A673 (cell line): ENCODE results near the gene PTS. TPM values are rescaled to one million over a fixed set of nuclear protein-coding genes. Genes with fewer than 3 reads are reported as not detected.
"Not testable (repeated sequence)": the region's sequence is repeated elsewhere in the genome, so short reads cannot be mapped to it uniquely, and the experiment has no call there.

Source experiments
- BruUV-seq: library from RNA; stranded (reverse); fragments of 400-500 nt; replicated peaks from 2 replicates; lab custom pipeline; 2021; lab: Mats Ljungman, UMichigan
- CTCF ChIA-PET: fragments of 300-600 bp; sonication (Branson Sonifier 250); formaldehyde crosslinking; loops from one replicate; lab custom pipeline; 2022; ENCODE audit warnings: antibody characterized with exemption; lab: Charles Lee
- POLR2A ChIA-PET: fragments of 300-600 bp; sonication (Branson Sonifier 250); formaldehyde crosslinking; loops from one replicate; lab custom pipeline; 2022; ENCODE audit warnings: antibody characterized with exemption; ENCODE audit not compliant: low non-redundant PET; lab: Charles Lee
- DNase-seq: peaks from one replicate; pipeline ENCODE4 v3.0.0-alpha.2; 2015; ENCODE audit warnings: low spot score
- H3K27ac ChIP-seq: fragments of 200-600 bp; sonication (generic); 2 replicates; pipeline ENCODE4 v1.5.1; 2016; ENCODE audit warnings: mixed run types, low read depth, mild to moderate bottlenecking, mixed read lengths, antibody characterized with exemption, low read length; ENCODE audit not compliant: poor library complexity, severe bottlenecking
- H3K27me3 ChIP-seq: fragments of 200-600 bp; sonication (generic); replicated peaks from 2 replicates; pipeline ENCODE4 v1.6.1; 2017; ENCODE audit warnings: mixed run types, low read depth, mild to moderate bottlenecking, mixed read lengths, antibody characterized with exemption, low read length; ENCODE audit not compliant: insufficient read depth, poor library complexity
- H3K36me3 ChIP-seq: fragments of 200-600 bp; sonication (generic); 2 replicates; pipeline ENCODE4 v1.6.1; 2016; ENCODE audit warnings: mixed run types, mild to moderate bottlenecking, mixed read lengths, antibody characterized with exemption, low read length; ENCODE audit not compliant: insufficient read depth, poor library complexity, severe bottlenecking
- H3K4me1 ChIP-seq: fragments of 200-600 bp; sonication (generic); 2 replicates; pipeline ENCODE4 v1.6.1; 2017; ENCODE audit warnings: mixed run types, mild to moderate bottlenecking, mixed read lengths, antibody characterized with exemption, low read length; ENCODE audit not compliant: insufficient read depth, poor library complexity, severe bottlenecking
- H3K4me3 ChIP-seq: fragments of 200-600 bp; sonication (generic); 2 replicates; pipeline ENCODE4 v1.5.1; 2016; ENCODE audit warnings: low read depth, mixed run types, mild to moderate bottlenecking, mixed read lengths, low read length; ENCODE audit not compliant: poor library complexity, severe bottlenecking
- H3K9me3 ChIP-seq: fragments of 200-600 bp; sonication (generic); 2 replicates; pipeline ENCODE4 v1.6.1; 2016; ENCODE audit warnings: mixed run types, low read depth, mild to moderate bottlenecking, mixed read lengths, antibody characterized with exemption, low read length; ENCODE audit not compliant: poor library complexity, severe bottlenecking
- CTCF ChIP-seq: fragments of 300-800, 200-600 bp; sonication (generic); conservative IDR thresholded peaks from 2 replicates; pipeline ENCODE4 v1.5.1; 2017; ENCODE audit warnings: low read depth, mild to moderate bottlenecking, antibody characterized with exemption, low read length, moderate library complexity, mixed read lengths
- EZH2 ChIP-seq: fragments of 200-600 bp; sonication (generic); IDR thresholded peaks from 2 replicates; pipeline ENCODE4 v1.6.1; 2017; ENCODE audit warnings: borderline replicate concordance, low read depth, mild to moderate bottlenecking, mixed read lengths, antibody characterized with exemption, low read length; ENCODE audit not compliant: poor library complexity, severe bottlenecking
- intact Hi-C: fragments of 100-400 bp; cut with micrococcal nuclease; formaldehyde crosslinking; loops from one replicate; pipeline ENCODE4 v1.10.0; 2022; ENCODE audit not compliant: unreplicated experiment
- total RNA-seq: library from RNA; stranded (reverse); gene quantifications from 2 replicates; pipeline ENCODE4 v1.2.3, GENCODE V29; 2021

PTS gene
- total RNA-seq, 1 experiment from 2014 or later, result 96.8 TPM

GRCh38 chr11:112196519-112197087, 29.6 kb upstream of the PTS start:
- Histone ChIP-seq H3K9me3 (no peaks in the 10 kb centered on the region), H3K4me3 (no peak overlapping the region), H3K4me1 (peaks cover 71% of the 10 kb centered on the region), H3K36me3 (no peaks in the 10 kb centered on the region), H3K27me3 (no peaks in the 10 kb centered on the region), H3K27ac (no peak overlapping the region)
- intact Hi-C loops, result no loop called here
- BruUV-seq, result no TSS peak
- POLR2A ChIA-PET, result no interaction called here
- no peak for TF ChIP-seq CTCF
- TF ChIP-seq EZH2, result no peak
- DNase-seq, result peak; percentile 11
- CTCF ChIA-PET, result interaction anchor here (1.4 kb wide), 1 partner anchor 83 kb away, joined by 10 read pairs; no protein-coding TSS in a partner anchor

- CTCF ChIA-PET, BruUV-seq, H3K27ac ChIP-seq, H3K27me3 ChIP-seq, H3K9me3 ChIP-seq, H3K36me3 ChIP-seq, DNase-seq, intact Hi-C loops, H3K4me3 ChIP-seq, POLR2A ChIA-PET: not testable (repeated sequence)
- H3K4me1 ChIP-seq, result peaks cover 59% of the 10 kb centered on the region
Observed at GRCh38 chr11:112199101-112199500, 27.1 kb upstream of the PTS start.

GRCh38 chr11:112200252-112200651, 26.0 kb upstream of the PTS start:
- ChIA-PET POLR2A (interaction anchor here (0.6 kb wide), 1 partner anchor 88 kb away, joined by 3 read pairs; no protein-coding TSS in a partner anchor), CTCF (no interaction called here)
- Histone ChIP-seq H3K9me3 (no peaks in the 10 kb centered on the region), H3K36me3 (no peaks in the 10 kb centered on the region), H3K27ac (no peak overlapping the region), H3K4me1 (peaks cover 47% of the 10 kb centered on the region), H3K4me3 (no peak overlapping the region), H3K27me3 (no peaks in the 10 kb centered on the region)
- TF ChIP-seq EZH2 (no peak), CTCF (no peak)
- no TSS peak for BruUV-seq
- no peak for DNase-seq
- intact Hi-C loops, result no loop called here

- no peaks in the 10 kb centered on the region for H3K36me3 ChIP-seq
- H3K4me1 ChIP-seq, result no peaks in the 10 kb centered on the region
- BruUV-seq, result no TSS peak
- intact Hi-C loops, result no loop called here
- ChIA-PET CTCF (no interaction called here), POLR2A (no interaction called here)
- no peak overlapping the region for H3K4me3 ChIP-seq
- H3K9me3 ChIP-seq, result no peaks in the 10 kb centered on the region
- no peaks in the 10 kb centered on the region for H3K27me3 ChIP-seq
- TF ChIP-seq CTCF (no peak), EZH2 (no peak)
- no peak for DNase-seq
- H3K27ac ChIP-seq, result no peak overlapping the region
Observed at GRCh38 chr11:112206071-112206470, 20.2 kb upstream of the PTS start.
